HG03039 (cell line): ENCODE results near the gene TXNL4B.
"Not testable (repeated sequence)": the region's sequence is repeated elsewhere in the genome, so short reads cannot be mapped to it uniquely, and the experiment has no call there.

Experiments used
- ATAC-seq: cut with Tn5 transposase; IDR thresholded peaks from one replicate; pipeline ENCODE4 v1.9.1; 2021; ENCODE audit warnings: mild to moderate bottlenecking, moderate library complexity; ENCODE audit not compliant: unreplicated experiment

TXNL4B gene

DNA sequence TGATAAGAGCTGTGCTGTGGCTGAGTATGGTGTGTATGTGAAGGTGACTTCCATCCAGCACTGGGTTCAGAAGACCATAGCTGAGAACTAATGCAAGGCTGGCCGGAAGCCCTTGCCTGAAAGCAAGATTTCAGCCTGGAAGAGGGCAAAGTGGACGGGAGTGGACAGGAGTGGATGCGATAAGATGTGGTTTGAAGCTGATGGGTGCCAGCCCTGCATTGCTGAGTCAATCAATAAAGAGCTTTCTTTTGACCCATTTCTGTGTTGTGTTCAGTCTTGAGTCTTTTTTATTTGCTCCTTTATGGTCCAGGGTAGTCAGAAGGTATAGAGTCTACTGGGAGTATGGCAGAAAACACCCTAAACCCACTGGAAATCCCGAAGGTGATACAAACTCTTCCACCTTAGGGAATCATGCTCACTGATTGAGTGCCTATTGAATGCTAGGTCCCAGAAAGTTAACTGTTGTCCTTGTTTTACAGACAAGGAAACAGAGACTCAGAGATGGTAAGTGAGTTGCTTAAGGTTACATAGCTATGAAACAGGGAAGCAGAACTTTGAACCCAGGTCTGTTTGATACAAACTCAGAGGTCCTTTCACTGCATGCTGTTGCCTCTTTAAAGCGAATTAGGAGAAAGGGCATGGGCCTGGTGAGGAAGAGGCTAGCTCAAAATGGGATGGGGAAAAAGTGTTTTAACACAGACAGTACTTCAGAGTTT is 16.3 kb downstream of the TXNL4B start:
- ATAC-seq, result not testable (repeated sequence)

DNA sequence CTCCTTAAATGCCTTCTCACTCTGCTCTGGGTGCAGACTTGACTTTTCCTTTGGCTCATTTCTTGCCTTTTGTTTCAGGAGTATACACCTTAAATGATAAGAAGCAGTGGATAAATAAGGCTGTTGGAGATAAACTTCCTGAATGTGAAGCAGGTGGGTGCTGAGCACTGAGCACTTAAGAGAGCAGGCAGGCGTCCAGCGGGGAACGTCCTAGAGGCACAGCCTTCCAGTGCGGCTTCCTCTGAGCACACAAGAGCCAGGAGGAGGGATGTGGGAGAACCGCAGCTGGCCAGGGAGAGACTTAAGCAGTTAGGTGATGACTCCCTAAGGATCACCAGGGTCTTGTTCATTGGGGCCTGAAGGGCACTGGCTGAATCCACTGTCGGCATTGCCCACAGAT is 18.4 kb downstream of the TXNL4B start:
- ATAC-seq, result not testable (repeated sequence)

DNA sequence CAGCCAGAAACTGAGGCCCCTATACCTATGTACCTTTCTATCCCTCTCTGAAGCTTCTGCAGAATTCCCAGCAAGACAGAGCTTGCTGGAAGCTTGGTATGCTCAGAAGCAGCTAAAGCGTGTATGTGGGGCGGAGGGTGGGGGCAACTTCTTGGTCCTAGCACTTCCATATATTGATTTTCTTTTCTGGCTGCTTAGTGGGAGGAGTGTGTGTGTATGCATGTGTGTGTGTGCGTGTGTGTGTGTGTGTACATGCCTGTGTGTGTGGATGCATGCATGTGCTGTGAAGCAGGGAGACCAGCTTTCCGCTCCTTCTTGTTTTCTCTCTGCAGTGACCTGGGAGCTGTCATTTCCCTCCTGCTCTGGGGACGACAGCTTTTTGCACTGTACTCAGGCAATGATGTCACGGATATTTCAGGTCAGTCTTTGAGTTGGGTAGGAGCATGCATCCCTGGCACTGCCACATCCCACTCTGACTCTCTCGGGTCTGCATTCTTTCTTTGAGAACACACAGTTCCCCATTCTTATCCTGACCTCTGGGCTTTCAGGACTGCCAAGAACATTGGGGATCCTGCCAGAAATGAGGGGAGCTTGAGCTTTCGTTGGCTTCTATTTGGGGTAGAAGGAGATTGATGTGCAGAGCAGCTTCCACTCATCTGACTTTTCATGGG is 19.7 kb downstream of the TXNL4B start:
- no peak for ATAC-seq

DNA sequence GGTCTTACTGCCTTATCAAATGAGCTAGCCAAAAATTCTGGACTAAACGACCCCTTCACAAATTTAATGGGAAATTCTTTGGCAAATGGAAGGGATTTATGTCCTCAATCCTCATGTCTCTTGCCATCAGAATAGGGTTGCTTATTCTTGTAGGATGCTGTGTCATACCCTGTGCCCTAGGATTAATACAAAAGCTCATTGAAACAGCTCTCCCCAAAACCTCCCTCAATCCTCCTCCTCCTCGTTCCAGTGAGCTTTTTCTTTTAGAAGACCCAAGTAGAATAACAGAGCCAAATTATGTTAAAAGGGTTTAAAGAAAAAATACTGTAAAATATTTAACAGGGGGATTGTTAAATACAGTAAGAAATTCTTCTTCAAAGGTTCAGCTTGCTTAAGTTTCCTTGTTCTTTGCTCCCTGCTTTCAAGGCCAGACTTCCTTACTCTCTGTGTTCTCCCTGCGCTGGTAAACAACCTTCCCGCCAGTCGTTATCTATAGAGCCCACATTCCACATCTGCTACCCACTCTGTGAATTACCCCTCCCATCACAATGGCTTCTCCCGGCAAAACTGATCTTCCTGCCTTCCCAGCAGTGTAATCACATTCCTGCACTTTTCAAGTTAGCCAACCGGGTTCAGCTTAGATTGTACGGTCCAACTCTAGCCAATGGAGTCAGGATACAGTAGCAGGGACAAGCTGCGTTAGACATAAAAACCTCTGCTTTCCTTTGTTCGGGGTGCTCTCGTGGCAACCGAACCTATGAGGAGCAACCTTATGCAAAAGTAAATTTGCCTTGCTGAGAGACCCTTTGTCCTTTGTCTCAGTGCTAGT is 20.7 kb downstream of the TXNL4B start:
- no peak for ATAC-seq

DNA sequence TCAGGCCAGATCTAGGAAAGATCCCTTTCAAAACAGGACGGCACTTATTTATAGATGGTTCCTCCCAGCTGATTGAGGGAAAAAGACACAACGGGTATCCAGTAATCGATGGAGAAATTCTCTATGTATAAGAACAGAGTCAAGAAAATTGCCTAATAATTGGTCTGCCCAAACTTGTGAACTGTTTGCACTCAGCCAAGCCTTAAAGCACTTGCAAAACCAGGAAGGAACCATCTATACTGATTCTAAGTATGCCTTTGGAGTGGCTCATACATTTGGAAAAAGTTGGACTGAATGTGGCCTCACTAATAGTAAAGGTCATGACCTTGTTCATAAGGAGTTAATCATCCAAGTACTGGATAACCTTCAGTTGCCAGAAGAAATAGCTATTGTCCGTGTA is 24.5 kb downstream of the TXNL4B start:
- ATAC-seq, result no peak

DNA sequence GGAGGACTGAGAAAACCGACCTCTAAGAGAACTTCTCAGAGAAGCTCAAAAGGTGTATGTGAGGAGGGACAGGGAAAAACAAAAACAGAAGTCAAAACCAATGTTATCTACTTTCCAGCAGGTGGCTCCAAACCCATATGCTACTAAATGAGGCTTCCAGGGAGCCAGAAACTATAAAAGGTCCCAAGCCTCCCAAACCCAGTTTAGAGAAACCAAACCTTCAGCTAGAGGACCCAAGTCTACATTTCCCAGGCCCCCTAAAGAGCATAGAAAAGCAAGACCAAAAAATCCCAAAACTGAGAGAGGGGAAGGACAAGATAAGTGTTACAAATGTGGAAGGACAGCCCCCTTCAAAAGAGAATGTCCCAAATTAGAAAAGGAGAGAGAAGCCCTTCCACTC is 26.7 kb downstream of the TXNL4B start:
- ATAC-seq, result no peak

DNA sequence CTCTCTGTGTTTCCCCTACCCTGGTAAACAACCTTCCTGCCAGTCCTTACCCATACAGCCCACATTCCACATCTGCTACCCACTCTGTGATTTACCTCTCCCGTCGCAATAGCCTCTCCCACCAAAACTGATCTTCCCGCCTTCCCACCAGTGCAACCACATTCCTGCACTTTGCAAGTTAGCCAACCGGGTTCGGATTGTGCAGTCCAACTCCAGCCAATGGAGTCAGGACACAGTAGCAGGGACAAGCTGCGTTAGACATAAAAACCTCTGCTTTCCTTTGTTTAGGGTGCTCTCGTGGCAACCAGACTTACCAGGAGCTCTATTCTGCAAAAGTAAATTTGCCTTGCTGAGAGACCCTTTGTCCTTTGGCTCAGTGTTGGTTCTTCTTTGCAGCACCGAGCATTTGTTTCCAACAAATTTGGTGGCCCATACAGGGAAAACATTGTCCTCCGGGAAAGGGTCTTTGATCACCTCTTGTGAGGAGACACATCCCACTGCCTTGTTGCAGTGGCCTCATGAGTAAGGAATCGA is 29.0 kb downstream of the TXNL4B start:
- no peak for ATAC-seq

DNA sequence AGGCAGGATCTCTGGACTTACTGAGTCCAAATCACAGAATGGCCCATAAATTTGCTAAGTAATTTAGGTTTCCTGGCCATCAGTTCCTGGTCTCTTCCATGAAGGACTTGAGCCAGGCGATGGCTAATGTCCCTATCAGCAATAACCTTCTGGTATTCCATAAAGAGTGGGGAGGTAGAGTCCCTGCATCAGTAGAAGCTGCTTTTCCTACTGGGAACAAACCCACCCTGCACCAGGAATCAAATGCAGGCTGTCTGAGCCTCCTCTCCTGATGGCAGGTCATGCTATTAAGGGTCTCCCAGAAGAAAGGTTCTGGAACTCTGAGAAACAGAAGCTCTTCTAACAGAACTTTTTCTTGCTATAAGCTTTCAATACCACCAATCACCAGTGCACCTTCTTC is 31.9 kb downstream of the TXNL4B start:
- ATAC-seq, result no peak

DNA sequence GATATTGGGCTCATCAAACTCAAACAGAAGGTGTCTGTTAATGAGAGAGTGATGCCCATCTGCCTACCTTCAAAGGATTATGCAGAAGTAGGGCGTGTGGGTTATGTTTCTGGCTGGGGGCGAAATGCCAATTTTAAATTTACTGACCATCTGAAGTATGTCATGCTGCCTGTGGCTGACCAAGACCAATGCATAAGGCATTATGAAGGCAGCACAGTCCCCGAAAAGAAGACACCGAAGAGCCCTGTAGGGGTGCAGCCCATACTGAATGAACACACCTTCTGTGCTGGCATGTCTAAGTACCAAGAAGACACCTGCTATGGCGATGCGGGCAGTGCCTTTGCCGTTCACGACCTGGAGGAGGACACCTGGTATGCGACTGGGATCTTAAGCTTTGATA is 33.0 kb downstream of the TXNL4B start:
- no peak for ATAC-seq

DNA sequence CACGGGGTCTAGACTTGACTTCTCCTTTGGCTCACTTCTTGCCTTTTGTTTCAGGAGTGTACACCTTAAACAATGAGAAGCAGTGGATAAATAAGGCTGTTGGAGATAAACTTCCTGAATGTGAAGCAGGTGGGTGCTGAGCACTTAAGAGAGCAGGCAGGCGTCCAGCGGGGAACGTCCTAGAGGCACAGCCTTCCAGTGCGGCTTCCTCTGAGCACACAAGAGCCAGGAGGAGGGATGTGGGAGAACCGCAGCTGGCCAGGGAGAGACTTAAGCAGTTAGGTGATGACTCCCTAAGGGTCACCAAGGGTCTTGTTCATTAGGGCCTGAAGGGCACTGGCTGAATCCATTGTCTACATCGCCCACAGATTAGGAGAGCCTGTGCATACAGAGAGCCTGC is 34.4 kb downstream of the TXNL4B start:
- not testable (repeated sequence) for ATAC-seq

DNA sequence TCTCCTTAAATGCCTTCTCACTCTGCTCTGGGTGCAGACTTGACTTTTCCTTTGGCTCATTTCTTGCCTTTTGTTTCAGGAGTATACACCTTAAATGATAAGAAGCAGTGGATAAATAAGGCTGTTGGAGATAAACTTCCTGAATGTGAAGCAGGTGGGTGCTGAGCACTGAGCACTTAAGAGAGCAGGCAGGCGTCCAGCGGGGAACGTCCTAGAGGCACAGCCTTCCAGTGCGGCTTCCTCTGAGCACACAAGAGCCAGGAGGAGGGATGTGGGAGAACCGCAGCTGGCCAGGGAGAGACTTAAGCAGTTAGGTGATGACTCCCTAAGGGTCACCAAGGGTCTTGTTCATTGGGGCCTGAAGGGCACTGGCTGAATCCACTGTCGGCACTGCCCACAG is 36.1 kb downstream of the TXNL4B start:
- ATAC-seq, result not testable (repeated sequence)

DNA sequence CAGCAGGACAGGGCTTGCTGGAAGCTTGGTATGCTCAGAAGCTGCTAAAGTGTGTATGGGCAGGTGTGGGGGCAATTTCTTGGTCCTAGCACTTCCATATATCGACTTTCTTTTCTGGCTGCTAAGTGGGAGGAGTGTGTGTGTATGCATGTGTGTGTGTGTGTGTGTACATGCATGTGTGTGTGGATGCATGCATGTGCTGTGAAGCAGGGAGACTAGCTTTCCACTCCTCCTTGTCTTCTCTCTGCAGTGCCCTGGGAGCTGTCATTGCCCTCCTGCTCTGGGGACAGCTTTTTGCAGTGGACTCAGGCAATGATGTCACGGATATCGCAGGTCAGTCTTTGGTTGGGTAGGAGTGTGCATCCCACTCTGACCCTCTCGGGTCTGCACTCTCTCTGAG is 37.5 kb downstream of the TXNL4B start:
- ATAC-seq, result no peak

DNA sequence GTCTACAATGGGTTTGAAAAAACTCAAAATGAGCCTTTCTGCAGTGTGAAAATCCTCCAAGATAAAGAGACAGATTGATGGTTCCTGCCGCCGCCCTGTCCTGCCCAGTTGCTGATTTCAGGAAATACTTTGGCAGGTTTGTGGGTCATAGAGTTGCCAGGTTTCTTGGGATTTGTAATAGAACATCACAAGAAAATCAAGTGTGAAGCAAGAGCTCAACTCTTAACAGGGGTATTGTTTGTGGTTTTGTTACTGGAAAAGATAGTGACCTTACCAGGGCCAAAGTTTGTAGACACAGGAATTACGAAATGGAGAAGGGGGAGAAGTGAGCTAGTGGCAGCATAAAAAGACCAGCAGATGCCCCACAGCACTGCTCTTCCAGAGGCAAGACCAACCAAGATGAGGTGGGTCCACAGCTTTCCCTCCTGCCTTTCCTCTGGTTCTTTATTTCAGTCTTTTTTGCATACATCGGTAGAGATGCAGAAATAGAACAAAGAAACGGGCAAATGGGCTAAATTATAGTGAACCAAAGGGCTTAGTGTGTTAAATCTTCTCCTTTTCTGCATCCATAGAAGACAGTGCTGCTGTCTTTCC is 39.1 kb downstream of the TXNL4B start, which contains the start of gene HP:
TSS of gene HP (plus strand) at position 252 of the 594 bp plus-strand sequence. CDS start at position 400, 148 bp downstream.
- not testable (repeated sequence) for ATAC-seq

DNA sequence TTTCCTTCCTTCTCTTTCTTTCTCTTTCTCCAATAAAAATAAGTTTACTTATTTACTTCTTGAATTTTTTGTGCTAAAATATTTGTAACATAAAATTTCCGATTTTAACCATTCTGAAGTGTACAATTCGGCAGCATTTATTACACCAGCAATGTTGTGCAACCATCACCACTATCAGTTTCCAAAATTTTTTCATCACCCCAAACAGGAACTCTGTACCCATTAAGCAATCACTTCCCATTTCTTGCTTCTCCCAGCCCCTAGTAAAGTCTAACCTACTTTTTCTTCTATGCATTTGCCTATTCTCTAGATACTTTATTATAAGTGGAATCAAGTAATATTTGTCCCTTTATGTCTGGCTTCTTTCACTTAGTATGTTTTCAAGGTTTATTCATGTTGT is 41.6 kb downstream of the TXNL4B start:
- no peak for ATAC-seq

DNA sequence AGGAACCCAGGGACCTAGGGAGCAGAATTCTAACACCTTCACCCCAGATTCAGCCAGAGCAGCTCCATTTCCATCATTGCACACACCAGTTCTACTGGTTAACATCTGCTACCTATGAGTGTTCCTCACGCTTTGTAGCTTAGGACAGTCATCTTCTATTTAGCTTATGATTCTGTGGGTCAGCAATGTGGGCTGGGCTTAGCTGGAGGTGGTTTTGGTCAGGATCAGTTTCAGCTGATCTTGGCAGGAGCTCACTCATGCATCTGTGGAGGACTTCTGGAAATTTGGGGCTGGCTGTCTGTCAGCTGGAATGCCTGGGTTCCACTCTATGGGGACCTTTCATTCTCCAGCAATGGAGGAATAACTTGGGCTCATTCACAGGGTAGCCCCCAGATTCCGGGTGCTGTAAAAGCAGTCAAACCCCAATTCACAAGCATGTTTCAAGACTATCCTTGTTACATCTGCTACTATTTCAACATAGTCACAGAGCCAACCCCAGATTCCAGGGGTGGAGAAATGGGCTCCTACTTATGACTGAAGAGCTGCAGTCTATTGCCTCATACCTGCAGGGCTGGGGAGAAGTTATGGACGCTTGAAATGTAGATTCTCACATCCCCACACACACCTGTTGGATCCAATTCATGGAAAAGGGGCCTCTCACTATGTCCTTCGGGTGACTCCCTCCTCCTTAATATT is 42.5 kb downstream of the TXNL4B start:
- no peak for ATAC-seq

DNA sequence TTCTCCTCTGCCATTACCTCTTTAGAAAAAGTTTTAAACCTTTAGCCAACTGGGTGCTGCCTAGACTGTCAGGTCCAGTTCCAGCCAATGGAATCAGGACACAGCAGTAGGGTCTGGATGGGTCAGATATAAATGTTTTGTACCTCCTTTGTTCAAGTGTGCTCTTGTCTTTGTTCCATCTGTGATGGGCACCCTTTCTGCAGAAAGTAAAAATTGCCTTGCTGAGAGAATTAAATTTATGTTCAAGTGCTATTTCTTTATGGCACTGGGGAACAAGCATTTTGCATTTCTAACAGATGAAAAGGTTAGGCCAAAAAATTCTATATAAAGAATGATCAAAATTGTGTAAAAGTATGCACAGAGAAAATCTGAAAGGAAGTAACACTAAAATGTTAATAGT is 44.3 kb downstream of the TXNL4B start:
- ATAC-seq, result no peak

DNA sequence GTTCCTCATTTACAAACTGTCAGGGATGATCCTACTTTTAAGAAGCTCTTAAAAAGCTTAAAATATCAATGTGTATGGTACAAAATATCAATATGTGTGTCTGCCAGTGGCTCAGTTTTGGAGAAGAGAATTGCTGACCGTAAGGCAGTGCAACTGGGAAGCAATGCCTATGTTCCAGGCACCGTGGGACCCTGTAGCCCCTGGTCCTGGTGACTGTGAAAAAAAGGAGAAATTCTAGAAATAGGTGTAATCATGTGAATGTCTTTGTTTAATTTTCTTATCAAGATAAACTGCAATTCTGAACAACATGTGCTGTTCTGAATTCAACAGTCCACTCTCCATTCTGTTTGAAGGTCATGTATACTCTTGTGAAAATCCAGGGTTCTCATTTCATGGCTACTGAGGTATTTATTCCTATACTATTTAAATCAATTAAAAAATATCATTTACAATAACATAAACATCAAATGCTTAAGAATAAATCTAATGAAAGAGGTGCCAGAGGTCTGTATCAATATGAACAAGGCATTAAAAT is 48.5 kb downstream of the TXNL4B start:
- no peak for ATAC-seq

DNA sequence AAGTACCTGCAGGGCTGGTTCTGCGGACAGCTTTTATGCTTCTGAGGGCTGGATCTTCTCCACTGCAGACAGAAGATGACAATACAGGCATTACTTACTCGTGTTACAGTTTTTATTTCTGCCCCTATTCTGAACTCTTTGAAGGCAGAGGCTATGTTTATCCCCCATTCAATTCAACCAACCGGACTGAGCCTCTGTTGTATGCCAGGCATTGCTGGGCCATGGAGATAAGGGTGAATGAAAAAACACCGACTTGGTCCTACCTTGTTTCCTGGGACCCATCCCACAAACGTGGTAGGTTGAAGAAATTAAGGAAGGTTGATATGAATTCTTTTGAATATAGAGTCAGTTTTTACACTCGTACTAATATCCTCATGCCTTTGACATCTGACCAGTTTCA is 49.1 kb downstream of the TXNL4B start:
- ATAC-seq, result no peak

DNA sequence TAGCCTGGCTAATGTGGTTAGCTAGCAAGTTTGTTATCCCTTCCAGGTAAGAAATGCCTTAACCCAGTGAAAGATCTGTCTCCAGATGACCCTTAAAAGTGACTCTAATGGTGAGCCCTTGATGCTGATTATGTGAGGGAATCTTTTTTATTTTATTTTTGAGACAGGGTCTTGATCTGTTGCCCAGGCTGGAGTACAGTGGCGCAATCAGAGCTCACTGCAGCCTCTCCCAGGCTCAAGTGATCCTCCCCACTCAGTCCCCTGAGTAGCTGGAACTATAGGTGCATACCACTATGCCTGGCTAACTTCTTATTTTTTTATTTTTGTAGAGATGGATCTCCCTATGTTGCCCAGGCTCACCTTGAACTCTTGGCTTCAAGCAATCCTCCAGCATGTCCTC is 49.9 kb downstream of the TXNL4B start:
- no peak for ATAC-seq

DNA sequence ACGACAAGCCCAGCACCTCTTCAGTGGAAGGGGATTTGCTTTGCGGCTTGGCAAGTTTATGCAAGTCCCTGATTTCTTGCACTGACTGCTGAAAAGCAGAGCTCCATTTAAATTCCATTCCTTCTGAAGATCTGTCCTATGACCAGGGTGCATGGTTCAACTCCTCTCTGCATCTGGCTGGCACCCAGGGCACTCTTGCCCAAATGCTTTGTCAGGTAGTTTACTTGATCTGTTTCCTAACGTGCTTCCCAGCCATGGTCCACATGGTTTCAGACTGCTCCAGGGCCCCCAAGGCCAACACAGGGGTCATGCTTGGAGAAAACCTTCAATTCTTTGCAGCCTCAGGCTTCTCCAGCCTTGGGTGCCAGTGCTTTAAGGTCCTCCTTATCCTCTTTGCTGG is 50.4 kb downstream of the TXNL4B start:
- no peak for ATAC-seq
